H9 (cell line): Measurements from ENCODE around the gene CNBD2. TPM values are rescaled to one million over a fixed set of nuclear protein-coding genes. Genes with fewer than 3 reads are reported as not detected.
A peak's percentile ranks its signal among the peaks of the same experiment; 100 is the strongest.

Experiments
- DNase-seq: peaks from one replicate; pipeline ENCODE4 v3.0.0-alpha.2; 2017
- H2AFZ ChIP-seq: one replicate; pipeline ENCODE4 v1.6.1; 2013; ENCODE audit warnings: mild to moderate bottlenecking, low read length, control low read depth, moderate library complexity
- H2AK5ac ChIP-seq: 2 replicates; pipeline ENCODE4 v1.6.1; 2013; ENCODE audit warnings: low read length, control low read depth, mixed read lengths; ENCODE audit not compliant: insufficient read length
- H2BK120ac ChIP-seq: one replicate; pipeline ENCODE4 v1.6.1; 2013; ENCODE audit warnings: low read depth, mild to moderate bottlenecking, low read length, control low read depth, inconsistent platforms; ENCODE audit not compliant: poor library complexity, severe bottlenecking
- H2BK12ac ChIP-seq: 2 replicates; pipeline ENCODE4 v1.6.1; 2013; ENCODE audit warnings: low read length, control low read depth, mixed read lengths, low read depth; ENCODE audit not compliant: insufficient read length
- H2BK15ac ChIP-seq: 2 replicates; pipeline ENCODE4 v1.6.1; 2013; ENCODE audit warnings: low read depth, low read length, control low read depth
- H2BK20ac ChIP-seq: one replicate; pipeline ENCODE4 v1.6.1; 2013; ENCODE audit warnings: low read depth, mild to moderate bottlenecking, low read length, control low read depth, inconsistent platforms; ENCODE audit not compliant: poor library complexity, severe bottlenecking
- H2BK5ac ChIP-seq: 2 replicates; pipeline ENCODE4 v1.6.1; 2013; ENCODE audit warnings: low read length, control low read depth, mixed read lengths; ENCODE audit not compliant: insufficient read length
- H3K14ac ChIP-seq: 2 replicates; pipeline ENCODE4 v1.6.1; 2013; ENCODE audit warnings: low read length, control low read depth; ENCODE audit not compliant: insufficient read depth
- H3K18ac ChIP-seq: 2 replicates; pipeline ENCODE4 v1.6.1; 2013; ENCODE audit warnings: low read depth, mild to moderate bottlenecking, mixed read lengths, low read length, control low read depth; ENCODE audit not compliant: insufficient read length
- H3K23ac ChIP-seq: 2 replicates; pipeline ENCODE4 v1.6.1; 2013; ENCODE audit warnings: low read length, control low read depth, mixed read lengths, low read depth; ENCODE audit not compliant: insufficient read length
- H3K23me2 ChIP-seq: 2 replicates; pipeline ENCODE4 v1.6.1; 2013; ENCODE audit warnings: low read depth, mild to moderate bottlenecking, mixed read lengths, low read length, control low read depth; ENCODE audit not compliant: insufficient read length, poor library complexity, severe bottlenecking
- H3K27ac ChIP-seq: 2 replicates; pipeline ENCODE4 v1.5.1; 2013; ENCODE audit warnings: low read length, control low read depth, mixed read lengths, low read depth; ENCODE audit not compliant: insufficient read length
- H3K27me3 ChIP-seq: 2 replicates; pipeline ENCODE4 v1.6.1; 2013; ENCODE audit warnings: low read length, control low read depth, inconsistent platforms; ENCODE audit not compliant: insufficient read depth
- H3K4ac ChIP-seq: 2 replicates; pipeline ENCODE4 v1.6.1; 2013; ENCODE audit warnings: low read depth, mild to moderate bottlenecking, control low read depth, inconsistent platforms, low read length, moderate library complexity
- H3K4me1 ChIP-seq: 2 replicates; pipeline ENCODE4 v1.6.1; 2013; ENCODE audit warnings: low read length, control low read depth, inconsistent platforms; ENCODE audit not compliant: insufficient read depth
- H3K4me2 ChIP-seq: 2 replicates; pipeline ENCODE4 v1.6.1; 2013; ENCODE audit warnings: low read length, control low read depth, mixed read lengths; ENCODE audit not compliant: insufficient read length, insufficient read depth
- H3K56ac ChIP-seq: 2 replicates; pipeline ENCODE4 v1.6.1; 2013; ENCODE audit warnings: low read depth, mild to moderate bottlenecking, mixed read lengths, low read length, control low read depth; ENCODE audit not compliant: insufficient read length
- H3K79me1 ChIP-seq: 2 replicates; pipeline ENCODE4 v1.6.1; 2013; ENCODE audit warnings: low read depth, mild to moderate bottlenecking, moderate library complexity, low read length, control low read depth, inconsistent platforms; ENCODE audit not compliant: insufficient read depth, poor library complexity, severe bottlenecking
- H3K79me2 ChIP-seq: 2 replicates; pipeline ENCODE4 v1.6.1; 2013; ENCODE audit warnings: low read length, control low read depth, inconsistent platforms; ENCODE audit not compliant: insufficient read depth
- H3K9ac ChIP-seq: 2 replicates; pipeline ENCODE4 v1.6.1; 2013; ENCODE audit warnings: low read length, control low read depth, mixed read lengths; ENCODE audit not compliant: insufficient read length; ENCODE audit errors: extremely low read depth
- H3K9me3 ChIP-seq: one replicate; pipeline ENCODE4 v1.6.1; 2013; ENCODE audit warnings: low read depth, low read length, inconsistent platforms; ENCODE audit not compliant: control insufficient read depth
- H3T11ph ChIP-seq: one replicate; pipeline ENCODE4 v1.6.1; 2013; ENCODE audit warnings: mild to moderate bottlenecking, low read length, control low read depth, inconsistent platforms
- H4K20me1 ChIP-seq: one replicate; pipeline ENCODE4 v1.6.1; 2013; ENCODE audit not compliant: control insufficient read depth, insufficient read length, insufficient read depth
- H4K5ac ChIP-seq: 2 replicates; pipeline ENCODE4 v1.6.1; 2013; ENCODE audit warnings: low read depth, mild to moderate bottlenecking, mixed read lengths, low read length, control low read depth; ENCODE audit not compliant: insufficient read length
- H4K8ac ChIP-seq: replicated peaks from 2 replicates; pipeline ENCODE4 v1.6.1; 2013; ENCODE audit warnings: low read length, control low read depth, mixed read lengths, low read depth; ENCODE audit not compliant: insufficient read length
- H4K91ac ChIP-seq: 2 replicates; pipeline ENCODE4 v1.6.1; 2013; ENCODE audit warnings: low read depth, mild to moderate bottlenecking, moderate library complexity, mixed read lengths, low read length, control low read depth; ENCODE audit not compliant: insufficient read length
- H3K27ac Mint-ChIP-seq, 3 experiments: 2 replicates in 2 of 3; 3 replicates in 1 of 3; pipeline ENCODE4 v1.8.0; 2020 to 2021; ENCODE audit warnings: mixed read lengths in 3 of 3, mild to moderate bottlenecking in 1 of 3, moderate library complexity in 1 of 3
- H3K27me3 Mint-ChIP-seq: 2 replicates; pipeline ENCODE4 v1.8.0; 2021; ENCODE audit warnings: low read depth, mild to moderate bottlenecking, moderate library complexity, mixed read lengths
- H3K36me3 Mint-ChIP-seq, 3 experiments: 2 replicates in 2 of 3; 3 replicates in 1 of 3; pipeline ENCODE4 v1.8.0; 2020 to 2021; ENCODE audit warnings: low read depth in 3 of 3, mixed read lengths in 3 of 3; ENCODE audit not compliant: insufficient read depth in 1 of 3
- H3K4me1 Mint-ChIP-seq, 2 experiments: 2 replicates each; pipeline ENCODE4 v1.8.0; 2020; ENCODE audit warnings: mixed read lengths in 2 of 2
- H3K4me3 Mint-ChIP-seq, 2 experiments: 2 replicates in 1 of 2; 3 replicates in 1 of 2; pipeline ENCODE4 v1.8.0; 2020 to 2021; ENCODE audit warnings: mild to moderate bottlenecking in 2 of 2, mixed read lengths in 2 of 2, moderate library complexity in 1 of 2
- H3K9me3 Mint-ChIP-seq, 2 experiments: 2 replicates in 1 of 2; 3 replicates in 1 of 2; pipeline ENCODE4 v1.8.0; 2020; ENCODE audit warnings: mild to moderate bottlenecking in 2 of 2, mixed read lengths in 2 of 2, moderate library complexity in 1 of 2
- WGBS: extraction: QIAGEN DNeasy Blood & Tissue Kit; methylation state at CpG from one replicate; pipeline ENCODE4 v1.1.7; 2013; ENCODE audit warnings: missing lambda C conversion rate, low lambda C conversion rate, mixed read lengths; ENCODE audit not compliant: insufficient read length; ENCODE audit errors: extremely low coverage; 5-methylcytosine and 5-hydroxymethylcytosine counted together
- total RNA-seq: library from RNA; stranded (reverse); gene quantifications from 2 replicates; pipeline ENCODE4 v1.2.1, GENCODE V29; 2021
- TF ChIP-seq, protein P1 (sequence below): fragments of 200-600 bp; sonication (generic); conservative IDR thresholded peaks from 3 replicates; pipeline ENCODE4 v1.8.0; 2021; ENCODE audit warnings: antibody characterized with exemption, mild to moderate bottlenecking

Gene CNBD2
- total RNA-seq, 1 experiment from 2014 or later, result 3.1 TPM

DNA sequence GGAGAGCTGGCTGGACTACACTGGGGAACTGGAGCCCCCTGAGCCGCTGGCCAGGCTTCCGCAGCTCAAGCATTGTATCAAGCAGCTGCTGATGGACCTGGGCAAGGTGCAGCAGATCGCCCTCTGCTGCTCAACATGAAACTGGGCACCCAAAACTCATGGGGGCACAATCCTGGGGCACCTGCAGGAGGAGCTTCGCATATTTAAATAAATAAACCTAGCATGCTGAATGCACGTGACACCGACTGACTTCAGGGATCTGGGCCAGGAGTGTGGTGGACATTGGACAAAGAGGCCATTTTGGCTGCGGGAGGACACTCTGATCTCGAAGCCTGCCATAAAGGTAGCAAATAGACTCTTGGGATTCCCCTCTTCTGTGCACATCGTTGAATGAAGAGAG is 20.9 kb upstream of the CNBD2 start:
- Histone ChIP-seq H3K23ac (no peak overlapping the region), H3K56ac (no peak overlapping the region), H3K27ac (no peak overlapping the region), H2BK20ac (no peak overlapping the region), H2BK12ac (no peak overlapping the region), H3K79me2 (no peaks in the 10 kb centered on the region), H2AFZ (no peak overlapping the region), H3K27me3 (no peaks in the 10 kb centered on the region), H3K23me2 (no peaks in the 10 kb centered on the region), H2BK5ac (no peak overlapping the region), H3T11ph (no peak overlapping the region), H4K5ac (no peak overlapping the region), H4K8ac (no peak overlapping the region), H3K79me1 (no peaks in the 10 kb centered on the region), H3K14ac (no peak overlapping the region), H2BK120ac (no peak overlapping the region), H3K9me3 (no peaks in the 10 kb centered on the region), H3K4me1 (no peaks in the 10 kb centered on the region; the same call in 1 of the 2 replicates), H4K91ac (no peak overlapping the region), H2BK15ac (no peak overlapping the region), H3K4ac (no peak overlapping the region), H2AK5ac (no peak overlapping the region), H4K20me1 (no peaks in the 10 kb centered on the region), H3K18ac (no peak overlapping the region), H3K4me2 (no peak overlapping the region), H3K9ac (no peak overlapping the region)
- WGBS, result no CpG with 5 or more reads among the region's 9 CpGs
- Mint-ChIP-seq H3K27ac (peak overlapping the region; percentile 36 to 92 (median 82); a peak in 4 of 7 replicates), H3K36me3 (peaks cover 2 to 30% (median 19%) of the 10 kb centered on the region in 3 experiments; a peak in 6 of 7 replicates), H3K4me3 (no peak overlapping the region), H3K4me1 (peaks cover 5 to 11% of the 10 kb centered on the region in 2 experiments), H3K9me3 (no peaks in the 10 kb centered on the region), H3K27me3 (no peaks in the 10 kb centered on the region)
- DNase-seq, result peak; percentile 79
- TF ChIP-seq, protein P1, sequence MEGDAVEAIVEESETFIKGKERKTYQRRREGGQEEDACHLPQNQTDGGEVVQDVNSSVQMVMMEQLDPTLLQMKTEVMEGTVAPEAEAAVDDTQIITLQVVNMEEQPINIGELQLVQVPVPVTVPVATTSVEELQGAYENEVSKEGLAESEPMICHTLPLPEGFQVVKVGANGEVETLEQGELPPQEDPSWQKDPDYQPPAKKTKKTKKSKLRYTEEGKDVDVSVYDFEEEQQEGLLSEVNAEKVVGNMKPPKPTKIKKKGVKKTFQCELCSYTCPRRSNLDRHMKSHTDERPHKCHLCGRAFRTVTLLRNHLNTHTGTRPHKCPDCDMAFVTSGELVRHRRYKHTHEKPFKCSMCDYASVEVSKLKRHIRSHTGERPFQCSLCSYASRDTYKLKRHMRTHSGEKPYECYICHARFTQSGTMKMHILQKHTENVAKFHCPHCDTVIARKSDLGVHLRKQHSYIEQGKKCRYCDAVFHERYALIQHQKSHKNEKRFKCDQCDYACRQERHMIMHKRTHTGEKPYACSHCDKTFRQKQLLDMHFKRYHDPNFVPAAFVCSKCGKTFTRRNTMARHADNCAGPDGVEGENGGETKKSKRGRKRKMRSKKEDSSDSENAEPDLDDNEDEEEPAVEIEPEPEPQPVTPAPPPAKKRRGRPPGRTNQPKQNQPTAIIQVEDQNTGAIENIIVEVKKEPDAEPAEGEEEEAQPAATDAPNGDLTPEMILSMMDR, result peak; percentile 80
